ENCODE data around the gene RAB26. TPM values are rescaled to one million over a fixed set of nuclear protein-coding genes. Genes with fewer than 3 reads are reported as not detected.
"Not testable (repeated sequence)": the region's sequence is repeated elsewhere in the genome, so short reads cannot be mapped to it uniquely, and the experiment has no call there.

Gene RAB26, protein sequence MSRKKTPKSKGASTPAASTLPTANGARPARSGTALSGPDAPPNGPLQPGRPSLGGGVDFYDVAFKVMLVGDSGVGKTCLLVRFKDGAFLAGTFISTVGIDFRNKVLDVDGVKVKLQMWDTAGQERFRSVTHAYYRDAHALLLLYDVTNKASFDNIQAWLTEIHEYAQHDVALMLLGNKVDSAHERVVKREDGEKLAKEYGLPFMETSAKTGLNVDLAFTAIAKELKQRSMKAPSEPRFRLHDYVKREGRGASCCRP
- total RNA-seq, result 1 to 10 TPM; 1.8 to 5.1 TPM

- Histone ChIP-seq H3K27me3 (replicated peaks; ENCODE audit: insufficient read depth) (no peaks in the 10 kb centered on the region), H3K9me3 (no peaks in the 10 kb centered on the region), H3K4me3 (peak within 1 kb of the TSS; percentile 32 to 46), H3K36me3 (no peaks in the 10 kb centered on the region), H3K4me1 (replicated peaks) (peaks cover 32% of the 10 kb centered on the region), H3K27ac (peak within 1 kb of the TSS; percentile 81 to 87)
- TF ChIP-seq POLR2A (IDR thresholded peaks at IDR 0.05), result peak; percentile 48
- TF ChIP-seq POLR2AphosphoS5 (IDR thresholded peaks at IDR 0.05), result peak; percentile 65
- TF ChIP-seq CTCF (IDR thresholded peaks at IDR 0.05), result no peak
- intact Hi-C loops (cut with DNase I), result no loop called here
- peak; percentile 84 for DNase-seq (ENCODE audit: low spot score)
- WGBS, result 2% methylated on average over 49 of the region's 55 CpGs
These were observed at the start of gene RAB26 for GRCh38 chr16:2147981-2148671. Gene RAB26, plus strand, starts transcription at chr16:2148625. Its CDS starts 159 bp downstream, at chr16:2148784.

DNA sequence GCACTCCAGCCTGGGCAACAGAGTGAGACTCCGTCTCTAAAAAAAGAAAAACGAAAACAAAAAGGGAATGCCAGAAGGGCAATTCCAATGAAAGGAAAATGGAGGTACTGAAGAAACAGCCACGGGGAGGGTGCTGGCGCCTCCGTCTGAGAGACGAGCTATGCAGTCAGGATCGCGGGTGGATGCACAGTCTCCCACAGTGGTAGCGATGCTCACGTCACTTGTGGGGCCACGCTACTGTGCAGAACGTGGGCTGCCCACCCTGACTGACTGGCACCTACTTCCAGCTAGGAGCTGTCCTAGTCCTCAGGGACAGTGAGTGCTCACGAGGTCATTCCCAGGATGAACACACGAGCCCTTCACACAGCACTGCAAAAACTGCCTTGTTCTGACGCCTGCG, 46.8 kb upstream of the RAB26 start:
- intact Hi-C loops (cut with DNase I); DNase-seq (ENCODE audit: low spot score); H3K4me3 ChIP-seq; H3K27me3 ChIP-seq (replicated peaks; ENCODE audit: insufficient read depth); H3K27ac ChIP-seq; H3K9me3 ChIP-seq; H3K36me3 ChIP-seq; H3K4me1 ChIP-seq (replicated peaks): not testable (repeated sequence)
- 94% methylated on average over 12 of the region's 16 CpGs for WGBS

GRCh38 chr16:2102471-2102870, 46.0 kb upstream of the RAB26 start:
- Histone ChIP-seq H3K4me1 (replicated peaks) (no peaks in the 10 kb centered on the region), H3K9me3 (no peaks in the 10 kb centered on the region), H3K27me3 (replicated peaks; ENCODE audit: insufficient read depth) (no peaks in the 10 kb centered on the region), H3K36me3 (peaks cover 0 to 2% of the 10 kb centered on the region in 2 donors), H3K4me3 (no peak overlapping the region), H3K27ac (no peak overlapping the region)
- intact Hi-C loops (cut with DNase I), result no loop called here
- TF ChIP-seq POLR2A (IDR thresholded peaks at IDR 0.05) (no peak), POLR2AphosphoS5 (IDR thresholded peaks at IDR 0.05) (no peak), CTCF (IDR thresholded peaks at IDR 0.05) (no peak)
- WGBS, result 95% methylated on average over 18 of the region's 19 CpGs
- no peak for DNase-seq (ENCODE audit: low spot score)

DNA sequence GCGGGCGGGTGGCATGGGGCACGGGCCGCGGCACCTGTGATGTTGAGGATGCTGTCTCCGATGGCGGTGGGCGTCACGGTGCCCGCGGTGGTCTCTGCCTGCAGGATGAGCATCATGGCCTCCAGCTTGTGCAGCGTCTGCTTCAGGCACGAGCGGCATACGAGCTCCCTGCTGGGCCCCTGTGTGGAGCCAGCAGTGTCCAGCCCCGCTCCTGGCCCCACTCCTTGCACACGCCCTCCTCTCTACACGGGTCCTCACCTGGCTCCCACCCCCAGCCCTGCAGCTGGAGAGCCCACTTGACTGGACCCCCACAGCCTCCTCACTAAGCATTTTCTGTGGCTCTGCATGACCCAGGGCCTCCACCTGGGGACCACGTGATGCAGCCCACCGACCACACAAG, 44.0 kb upstream of the RAB26 start:
- DNase-seq (ENCODE audit: low spot score); H3K9me3 ChIP-seq; H3K4me1 ChIP-seq (replicated peaks); intact Hi-C loops (cut with DNase I); H3K4me3 ChIP-seq; H3K27me3 ChIP-seq (replicated peaks; ENCODE audit: insufficient read depth); H3K27ac ChIP-seq: not testable (repeated sequence)
- 78% methylated on average over 9 of the region's 20 CpGs for WGBS
- peaks cover 5 to 12% of the 10 kb centered on the region in 2 donors for H3K36me3 ChIP-seq

- peaks cover 5 to 12% of the 10 kb centered on the region in 2 donors for H3K36me3 ChIP-seq
- H3K27ac ChIP-seq; intact Hi-C loops (cut with DNase I); H3K27me3 ChIP-seq (replicated peaks; ENCODE audit: insufficient read depth); DNase-seq (ENCODE audit: low spot score); H3K4me3 ChIP-seq; H3K9me3 ChIP-seq; H3K4me1 ChIP-seq (replicated peaks): not testable (repeated sequence)
- WGBS, result 94% methylated on average over 19 of the region's 21 CpGs
These were observed 43.1 kb upstream of the RAB26 start for GRCh38 chr16:2105291-2105690.

DNA sequence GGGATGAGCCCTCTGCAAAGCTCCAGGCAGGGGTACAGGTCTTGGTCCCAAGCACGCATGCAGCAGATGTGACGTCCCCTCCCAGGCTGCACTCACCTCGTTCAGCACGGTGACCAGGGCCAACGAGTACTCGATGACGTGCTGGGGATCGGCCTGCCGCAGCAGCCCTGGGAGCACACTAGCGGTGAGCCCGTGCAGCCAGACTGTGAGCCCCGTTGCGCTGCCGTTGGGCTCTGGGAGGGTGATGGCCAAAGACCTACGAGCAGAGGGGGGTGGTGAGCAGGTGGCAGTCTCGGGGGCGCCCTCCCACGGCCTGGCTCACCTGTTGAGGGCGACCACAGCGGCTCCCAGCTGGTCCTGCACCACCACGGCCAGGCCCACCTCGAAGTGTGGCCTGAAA, 42.7 kb upstream of the RAB26 start:
- intact Hi-C loops (cut with DNase I); H3K27ac ChIP-seq; H3K4me3 ChIP-seq; DNase-seq (ENCODE audit: low spot score); H3K4me1 ChIP-seq (replicated peaks); H3K9me3 ChIP-seq; H3K27me3 ChIP-seq (replicated peaks; ENCODE audit: insufficient read depth): not testable (repeated sequence)
- 79% methylated on average over 15 of the region's 22 CpGs for WGBS
- H3K36me3 ChIP-seq, result peaks cover 6 to 16% of the 10 kb centered on the region in 2 donors

DNA sequence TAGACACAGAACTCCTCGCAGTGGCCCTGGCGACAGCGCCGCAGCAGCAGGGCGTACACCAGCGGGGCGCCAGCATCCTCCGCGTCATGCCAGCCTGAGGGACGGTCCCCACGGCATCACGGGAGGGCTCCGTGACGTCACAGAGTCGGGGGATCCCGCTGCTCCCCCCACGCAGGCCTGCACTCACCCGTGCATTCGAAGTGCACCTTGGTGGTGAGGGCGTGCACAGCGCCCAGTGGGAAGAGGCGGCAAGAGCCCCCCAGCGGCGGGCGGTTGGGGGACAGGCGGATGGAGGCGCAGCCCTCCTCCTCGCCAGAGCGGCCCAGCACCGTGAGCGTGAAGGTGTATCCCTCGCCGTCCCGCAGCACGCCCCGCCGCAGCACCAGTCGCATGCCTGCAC, 42.2 kb upstream of the RAB26 start:
- H3K4me3 ChIP-seq; H3K9me3 ChIP-seq; intact Hi-C loops (cut with DNase I); DNase-seq (ENCODE audit: low spot score); H3K27me3 ChIP-seq (replicated peaks; ENCODE audit: insufficient read depth); H3K4me1 ChIP-seq (replicated peaks); H3K27ac ChIP-seq: not testable (repeated sequence)
- H3K36me3 ChIP-seq, result peaks cover 9 to 20% of the 10 kb centered on the region in 2 donors
- 94% methylated on average over 29 of the region's 38 CpGs for WGBS

DNA sequence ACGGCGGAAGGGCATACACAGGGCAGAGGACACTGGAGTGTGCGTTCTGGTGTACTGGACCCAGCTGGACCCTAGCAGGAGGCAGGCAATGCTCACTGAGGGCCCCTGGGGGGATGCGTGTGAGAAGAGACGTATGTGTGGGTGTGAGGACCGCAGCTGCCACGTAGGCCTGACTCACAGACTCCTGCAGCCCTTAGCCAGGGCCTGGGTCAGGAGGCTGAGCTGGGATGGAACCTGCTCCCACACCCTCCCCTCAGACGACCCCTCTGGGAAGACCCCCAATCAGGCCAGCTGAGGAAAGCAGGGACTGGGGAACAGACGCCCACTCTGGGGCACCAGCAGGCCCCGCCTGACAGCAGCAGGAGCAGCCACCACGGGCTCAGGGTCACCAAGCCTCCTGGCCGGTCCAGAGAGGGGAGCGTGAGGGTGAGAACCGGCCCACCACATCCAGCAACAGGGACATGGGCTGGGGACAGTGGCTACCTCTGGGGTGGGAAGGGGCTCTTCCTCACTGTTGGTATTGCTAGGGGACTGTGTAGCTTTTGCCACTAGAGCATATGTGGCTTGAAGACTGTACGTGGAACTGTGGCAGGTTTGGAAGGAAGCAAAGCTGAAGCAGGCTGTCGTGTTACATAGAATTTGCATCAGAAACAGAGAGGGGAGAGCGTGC, 41.2 kb upstream of the RAB26 start:
- H3K9me3 ChIP-seq; H3K27ac ChIP-seq; H3K27me3 ChIP-seq (replicated peaks; ENCODE audit: insufficient read depth); H3K4me1 ChIP-seq (replicated peaks); DNase-seq (ENCODE audit: low spot score); intact Hi-C loops (cut with DNase I); H3K4me3 ChIP-seq: not testable (repeated sequence)
- 84% methylated on average over 14 of the region's 17 CpGs for WGBS
- H3K36me3 ChIP-seq, result peaks cover 9 to 20% of the 10 kb centered on the region in 2 donors

- WGBS, result 90% methylated on average over 23 of the region's 23 CpGs
- H3K4me1 ChIP-seq (replicated peaks); H3K27ac ChIP-seq; H3K27me3 ChIP-seq (replicated peaks; ENCODE audit: insufficient read depth); H3K4me3 ChIP-seq; H3K9me3 ChIP-seq; DNase-seq (ENCODE audit: low spot score); intact Hi-C loops (cut with DNase I): not testable (repeated sequence)
- H3K36me3 ChIP-seq, result peaks cover 9 to 20% of the 10 kb centered on the region in 2 donors
These were observed 40.7 kb upstream of the RAB26 start for GRCh38 chr16:2107791-2108125.
